ENCODE results near the gene PCDHB5. TPM values are rescaled to one million over a fixed set of nuclear protein-coding genes. Genes with fewer than 3 reads are reported as not detected.
"Not testable (repeated sequence)": the region's sequence is repeated elsewhere in the genome, so short reads cannot be mapped to it uniquely, and the experiment has no call there.

The PCDHB5 gene
- under 1 TPM; 0.31 to 0.56 TPM for total RNA-seq
- long read RNA-seq = 0 reads

DNA sequence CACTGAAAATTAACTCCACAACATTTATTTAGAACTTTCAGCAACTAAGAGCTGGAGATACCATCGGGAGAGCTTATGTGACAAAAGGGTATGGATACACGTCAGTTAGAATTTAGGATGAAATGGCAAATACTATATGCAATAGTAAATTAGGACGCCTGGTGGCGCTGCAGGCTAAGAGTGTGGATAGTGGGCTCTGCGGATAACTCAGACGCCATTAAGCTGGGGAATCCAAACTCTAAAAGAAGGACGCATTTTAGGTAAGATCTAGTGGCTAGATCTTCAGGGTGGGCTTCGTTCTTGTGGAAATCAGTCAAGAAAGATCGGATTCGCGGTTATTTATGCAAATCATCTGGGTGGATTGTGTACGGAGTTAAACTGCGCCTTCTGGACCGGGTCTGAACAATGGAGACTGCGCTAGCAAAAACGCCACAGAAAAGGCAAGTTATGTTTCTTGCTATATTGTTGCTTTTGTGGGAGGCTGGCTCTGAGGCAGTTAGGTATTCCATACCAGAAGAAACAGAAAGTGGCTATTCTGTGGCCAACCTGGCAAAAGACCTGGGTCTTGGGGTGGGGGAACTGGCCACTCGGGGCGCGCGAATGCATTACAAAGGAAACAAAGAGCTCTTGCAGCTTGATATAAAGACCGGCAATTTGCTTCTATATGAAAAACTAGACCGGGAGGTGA is at the start of gene PCDHB5:
PCDHB5 (plus strand) TSS at position 177 of the 688 bp plus-strand sequence; CDS start at position 406, 229 bp downstream.
- ATAC-seq = no peak
- intact Hi-C loops (cut with DNase I, micrococcal nuclease) = no loop called here
- DNase-seq = no peak

DNA sequence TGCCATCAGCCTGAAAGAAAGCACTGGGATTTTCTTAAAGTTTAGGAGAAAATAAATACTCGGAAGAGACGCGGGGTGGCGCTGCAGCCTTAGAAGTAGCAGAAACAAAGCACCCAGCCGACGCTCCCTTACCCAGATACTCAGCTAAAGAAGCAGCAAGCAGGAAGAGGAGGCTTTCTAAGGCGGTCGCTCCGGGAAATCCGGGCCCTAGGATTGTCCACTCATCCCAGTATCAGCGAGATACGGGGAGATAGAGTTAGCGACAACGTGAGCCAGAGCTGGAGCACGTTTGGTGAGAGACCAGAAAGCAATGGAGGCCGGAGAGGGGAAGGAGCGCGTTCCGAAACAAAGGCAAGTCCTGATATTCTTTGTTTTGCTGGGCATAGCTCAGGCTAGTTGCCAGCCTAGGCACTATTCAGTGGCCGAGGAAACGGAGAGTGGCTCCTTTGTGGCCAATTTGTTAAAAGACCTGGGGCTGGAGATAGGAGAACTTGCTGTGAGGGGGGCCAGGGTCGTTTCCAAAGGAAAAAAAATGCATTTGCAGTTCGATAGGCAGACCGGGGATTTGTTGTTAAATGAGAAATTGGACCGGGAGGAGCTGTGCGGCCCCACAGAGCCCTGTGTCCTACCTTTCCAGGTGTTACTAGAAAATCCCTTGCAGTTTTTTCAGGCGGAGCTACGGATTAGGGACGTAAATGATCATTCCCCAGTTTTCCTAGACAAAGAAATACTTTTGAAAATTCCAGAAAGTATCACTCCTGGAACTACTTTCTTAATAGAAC is 40.3 kb upstream of the PCDHB5 start, which contains the start of gene PCDHB2:
PCDHB2 (plus strand) TSS at position 135 of the 782 bp plus-strand sequence; CDS start at position 311, 176 bp downstream.
- intact Hi-C loops (cut with DNase I, micrococcal nuclease) = no loop called here
- ATAC-seq (no peak), DNase-seq (peak in 1 of 2 donors; percentile 13)

DNA sequence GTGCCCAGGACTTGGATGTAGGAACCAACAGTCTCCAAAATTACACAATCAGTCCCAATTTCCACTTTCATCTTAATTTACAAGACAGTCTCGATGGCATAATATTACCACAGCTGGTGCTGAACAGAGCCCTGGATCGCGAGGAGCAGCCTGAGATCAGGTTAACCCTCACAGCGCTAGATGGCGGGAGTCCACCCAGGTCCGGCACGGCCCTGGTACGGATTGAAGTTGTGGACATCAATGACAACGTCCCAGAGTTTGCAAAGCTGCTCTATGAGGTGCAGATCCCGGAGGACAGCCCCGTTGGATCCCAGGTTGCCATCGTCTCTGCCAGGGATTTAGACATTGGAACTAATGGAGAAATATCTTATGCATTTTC is 39.8 kb upstream of the PCDHB5 start:
- intact Hi-C loops (cut with DNase I, micrococcal nuclease) = no loop called here
- DNase-seq (no peak), ATAC-seq (no peak)

DNA sequence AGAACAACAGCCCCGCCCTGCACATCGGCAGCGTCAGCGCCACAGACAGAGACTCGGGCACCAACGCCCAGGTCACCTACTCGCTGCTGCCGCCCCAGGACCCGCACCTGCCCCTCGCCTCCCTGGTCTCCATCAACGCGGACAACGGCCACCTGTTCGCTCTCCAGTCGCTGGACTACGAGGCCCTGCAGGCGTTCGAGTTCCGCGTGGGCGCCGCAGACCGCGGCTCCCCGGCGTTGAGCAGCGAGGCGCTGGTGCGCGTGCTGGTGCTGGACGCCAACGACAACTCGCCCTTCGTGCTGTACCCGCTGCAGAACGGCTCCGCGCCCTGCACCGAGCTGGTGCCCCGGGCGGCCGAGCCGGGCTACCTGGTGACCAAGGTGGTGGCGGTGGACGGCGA is 38.8 kb upstream of the PCDHB5 start:
- intact Hi-C loops (cut with DNase I, micrococcal nuclease); ATAC-seq; DNase-seq: not testable (repeated sequence)

DNA sequence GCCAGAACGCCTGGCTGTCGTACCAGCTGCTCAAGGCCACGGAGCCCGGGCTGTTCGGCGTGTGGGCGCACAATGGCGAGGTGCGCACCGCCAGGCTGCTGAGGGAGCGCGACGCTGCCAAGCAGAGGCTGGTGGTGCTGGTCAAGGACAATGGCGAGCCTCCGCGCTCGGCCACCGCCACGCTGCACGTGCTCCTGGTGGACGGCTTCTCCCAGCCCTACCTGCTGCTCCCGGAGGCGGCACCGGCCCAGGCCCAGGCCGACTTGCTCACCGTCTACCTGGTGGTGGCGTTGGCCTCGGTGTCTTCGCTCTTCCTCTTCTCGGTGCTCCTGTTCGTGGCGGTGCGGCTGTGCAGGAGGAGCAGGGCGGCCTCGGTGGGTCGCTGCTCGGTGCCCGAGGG is 38.4 kb upstream of the PCDHB5 start:
- ATAC-seq; DNase-seq; intact Hi-C loops (cut with DNase I, micrococcal nuclease): not testable (repeated sequence)

DNA sequence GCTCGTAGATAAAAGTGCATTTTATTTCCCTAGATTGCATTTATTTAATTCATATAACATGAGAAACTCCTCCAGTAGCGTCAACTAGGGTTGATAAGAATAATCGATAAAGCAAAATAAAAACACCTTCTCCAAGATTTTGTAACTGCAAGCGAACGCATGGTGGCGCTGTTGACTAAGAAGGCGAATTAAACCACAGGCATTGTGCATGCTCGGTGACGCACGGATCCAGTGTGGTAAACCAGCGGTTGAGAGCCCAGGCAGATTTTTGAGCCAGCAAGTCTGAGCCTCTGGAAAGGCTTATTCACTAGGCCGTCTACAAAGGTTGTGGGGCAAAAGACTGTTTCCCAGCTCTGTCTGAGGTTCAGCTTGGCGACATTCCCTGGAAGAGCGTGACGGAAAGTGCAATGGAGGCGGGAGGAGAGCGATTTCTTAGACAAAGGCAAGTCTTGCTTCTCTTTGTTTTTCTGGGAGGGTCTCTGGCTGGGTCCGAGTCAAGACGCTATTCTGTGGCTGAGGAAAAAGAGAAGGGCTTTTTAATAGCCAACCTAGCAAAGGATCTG is 34.7 kb upstream of the PCDHB5 start, which contains the start of gene PCDHB3:
PCDHB3 (plus strand) TSS at position 231 of the 563 bp plus-strand sequence; CDS start at position 408, 177 bp downstream.
- DNase-seq (no peak), ATAC-seq (no peak)
- intact Hi-C loops (cut with DNase I, micrococcal nuclease) = no loop called here

DNA sequence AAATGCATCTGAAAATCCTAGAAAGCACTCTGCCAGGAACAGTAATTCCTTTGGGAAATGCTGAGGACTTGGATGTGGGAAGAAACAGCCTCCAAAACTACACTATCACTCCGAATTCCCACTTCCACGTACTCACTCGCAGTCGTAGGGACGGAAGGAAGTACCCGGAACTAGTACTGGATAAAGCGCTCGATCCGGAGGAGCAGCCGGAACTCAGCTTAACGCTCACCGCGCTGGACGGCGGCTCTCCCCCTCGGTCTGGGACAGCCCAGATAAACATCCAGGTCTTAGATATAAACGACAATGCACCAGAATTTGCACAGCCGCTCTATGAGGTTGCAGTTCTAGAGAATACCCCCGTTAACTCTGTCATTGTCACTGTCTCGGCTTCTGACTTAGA is 33.9 kb upstream of the PCDHB5 start:
- no peak for ATAC-seq
- intact Hi-C loops (cut with DNase I, micrococcal nuclease) = no loop called here
- DNase-seq = no peak

DNA sequence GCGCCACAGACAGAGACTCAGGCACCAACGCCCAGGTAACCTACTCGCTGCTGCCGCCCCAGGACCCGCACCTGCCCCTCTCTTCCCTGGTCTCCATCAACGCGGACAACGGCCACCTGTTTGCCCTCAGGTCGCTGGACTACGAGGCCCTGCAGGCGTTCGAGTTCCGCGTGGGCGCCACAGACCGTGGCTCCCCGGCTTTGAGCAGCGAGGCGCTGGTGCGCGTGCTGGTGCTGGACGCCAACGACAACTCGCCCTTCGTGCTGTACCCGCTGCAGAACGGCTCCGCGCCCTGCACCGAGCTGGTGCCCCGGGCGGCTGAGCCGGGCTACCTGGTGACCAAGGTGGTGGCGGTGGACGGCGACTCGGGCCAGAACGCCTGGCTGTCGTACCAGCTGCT is 32.9 kb upstream of the PCDHB5 start:
- ATAC-seq; intact Hi-C loops (cut with DNase I, micrococcal nuclease); DNase-seq: not testable (repeated sequence)

DNA sequence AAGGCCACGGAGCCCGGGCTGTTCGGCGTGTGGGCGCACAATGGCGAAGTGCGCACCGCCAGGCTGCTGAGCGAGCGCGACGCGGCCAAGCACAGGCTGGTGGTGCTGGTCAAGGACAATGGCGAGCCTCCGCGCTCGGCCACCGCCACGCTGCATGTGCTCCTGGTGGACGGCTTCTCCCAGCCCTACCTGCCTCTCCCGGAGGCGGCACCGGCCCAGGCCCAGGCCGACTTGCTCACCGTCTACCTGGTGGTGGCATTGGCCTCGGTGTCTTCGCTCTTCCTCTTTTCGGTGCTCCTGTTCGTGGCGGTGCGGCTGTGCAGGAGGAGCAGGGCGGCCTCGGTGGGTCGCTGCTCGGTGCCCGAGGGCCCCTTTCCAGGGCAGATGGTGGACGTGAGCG is 32.5 kb upstream of the PCDHB5 start:
- intact Hi-C loops (cut with DNase I, micrococcal nuclease); DNase-seq: not testable (repeated sequence)

DNA sequence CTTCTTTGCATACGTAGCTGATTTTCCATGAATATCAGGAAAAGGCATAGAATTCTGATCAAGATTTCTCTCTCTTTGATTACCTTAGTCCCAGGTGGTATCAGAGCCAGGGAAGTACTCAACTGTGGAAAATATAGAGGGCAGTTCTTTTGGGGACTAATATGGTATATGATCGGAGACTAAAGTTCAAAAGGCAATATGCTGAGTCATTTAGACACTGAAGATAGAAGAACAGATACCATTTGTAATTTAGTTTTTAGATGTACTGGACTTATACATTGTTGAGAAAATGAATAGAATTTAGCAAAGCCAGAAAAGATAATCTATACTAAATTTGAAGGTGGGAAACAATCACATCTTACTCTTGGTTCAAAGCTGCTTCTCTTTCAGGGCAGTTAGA is 29.7 kb upstream of the PCDHB5 start:
- DNase-seq (no peak), ATAC-seq (no peak)
- intact Hi-C loops (cut with DNase I, micrococcal nuclease) = no loop called here

More for the DNA sequence above, 32.5 kb upstream of the PCDHB5 start:
- ATAC-seq = not testable (repeated sequence)

DNA sequence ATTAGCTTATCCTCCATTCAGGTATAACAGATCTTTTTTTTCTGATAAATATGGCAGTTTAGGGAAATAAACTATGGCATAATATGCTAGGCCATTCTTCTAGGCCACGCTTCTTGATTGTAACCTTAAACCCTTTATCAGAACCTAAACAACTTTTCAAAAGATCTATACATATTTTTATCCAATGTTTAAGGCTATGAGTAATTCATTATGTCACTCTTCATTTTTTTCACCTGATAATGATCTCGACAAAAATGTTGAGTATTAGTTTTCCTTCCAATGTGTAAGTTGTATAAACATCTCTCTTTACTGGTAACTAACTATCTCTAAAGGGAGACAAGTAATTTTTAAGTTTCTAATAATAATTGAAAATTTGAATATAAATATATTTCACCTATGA is 15.8 kb upstream of the PCDHB5 start:
- DNase-seq = no peak
- ATAC-seq = no peak
- intact Hi-C loops (cut with DNase I, micrococcal nuclease) = no loop called here

DNA sequence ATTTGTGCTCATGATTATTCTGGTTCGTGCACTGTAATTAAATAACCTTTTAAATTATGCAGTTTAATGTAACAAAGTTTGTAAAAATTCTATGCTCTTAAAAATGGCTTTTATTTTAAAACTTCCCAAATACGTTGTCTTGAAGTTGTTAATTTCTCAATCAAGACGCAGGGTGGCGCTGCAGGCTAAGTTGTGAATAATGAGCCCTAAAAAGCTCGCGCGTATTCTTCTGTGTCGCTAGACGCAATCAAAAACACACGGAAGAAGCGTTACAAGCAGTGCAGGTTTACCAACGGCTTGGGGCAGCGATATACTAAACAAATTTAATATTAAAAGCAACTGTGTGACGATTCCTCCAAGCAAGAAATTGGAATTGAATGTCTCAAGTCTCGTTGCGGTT is 13.4 kb upstream of the PCDHB5 start, which contains the start of gene PCDHB4:
PCDHB4 (plus strand) TSS at position 256 of the 400 bp plus-strand sequence. CDS start 181 bp downstream, outside the sequence.
- DNase-seq (no peak), ATAC-seq (no peak)
- intact Hi-C loops (cut with DNase I, micrococcal nuclease) = no loop called here

DNA sequence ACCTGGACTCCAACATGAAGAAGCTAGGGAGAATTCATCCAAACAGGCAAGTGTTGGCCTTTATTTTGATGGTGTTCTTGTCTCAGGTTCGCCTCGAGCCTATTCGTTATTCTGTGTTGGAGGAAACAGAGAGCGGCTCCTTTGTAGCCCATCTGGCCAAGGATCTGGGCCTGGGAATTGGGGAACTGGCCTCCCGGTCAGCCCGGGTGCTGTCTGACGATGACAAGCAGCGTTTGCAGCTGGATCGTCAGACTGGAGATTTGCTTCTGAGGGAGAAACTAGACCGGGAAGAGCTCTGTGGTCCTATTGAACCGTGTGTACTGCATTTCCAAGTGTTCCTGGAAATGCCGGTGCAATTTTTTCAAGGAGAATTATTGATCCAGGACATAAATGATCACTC is 13.0 kb upstream of the PCDHB5 start:
- intact Hi-C loops (cut with DNase I, micrococcal nuclease) = no loop called here
- ATAC-seq (no peak), DNase-seq (no peak)

DNA sequence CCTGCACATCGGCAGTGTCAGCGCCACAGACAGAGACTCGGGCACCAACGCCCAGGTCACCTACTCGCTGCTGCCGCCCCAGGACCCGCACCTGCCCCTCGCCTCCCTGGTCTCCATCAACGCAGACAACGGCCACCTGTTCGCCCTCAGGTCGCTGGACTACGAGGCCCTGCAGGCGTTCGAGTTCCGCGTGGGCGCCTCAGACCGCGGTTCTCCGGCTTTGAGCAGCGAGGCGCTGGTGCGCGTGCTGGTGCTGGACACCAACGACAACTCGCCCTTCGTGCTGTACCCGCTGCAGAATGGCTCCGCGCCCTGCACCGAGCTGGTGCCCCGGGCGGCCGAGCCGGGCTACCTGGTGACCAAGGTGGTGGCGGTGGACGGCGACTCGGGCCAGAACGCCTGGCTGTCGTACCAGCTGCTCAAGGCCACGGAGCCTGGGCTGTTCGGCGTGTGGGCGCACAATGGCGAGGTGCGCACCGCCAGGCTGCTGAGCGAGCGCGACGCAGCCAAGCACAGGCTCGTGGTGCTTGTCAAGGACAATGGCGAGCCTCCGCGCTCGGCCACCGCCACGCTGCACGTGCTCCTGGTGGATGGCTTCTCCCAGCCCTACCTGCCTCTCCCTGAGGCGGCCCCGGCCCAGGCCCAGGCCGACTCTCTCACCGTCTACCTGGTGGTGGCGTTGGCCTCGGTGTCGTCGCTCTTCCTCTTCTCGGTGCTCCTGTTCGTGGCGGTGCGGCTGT is 11.4 kb upstream of the PCDHB5 start:
- intact Hi-C loops (cut with DNase I, micrococcal nuclease); DNase-seq; ATAC-seq: not testable (repeated sequence)

DNA sequence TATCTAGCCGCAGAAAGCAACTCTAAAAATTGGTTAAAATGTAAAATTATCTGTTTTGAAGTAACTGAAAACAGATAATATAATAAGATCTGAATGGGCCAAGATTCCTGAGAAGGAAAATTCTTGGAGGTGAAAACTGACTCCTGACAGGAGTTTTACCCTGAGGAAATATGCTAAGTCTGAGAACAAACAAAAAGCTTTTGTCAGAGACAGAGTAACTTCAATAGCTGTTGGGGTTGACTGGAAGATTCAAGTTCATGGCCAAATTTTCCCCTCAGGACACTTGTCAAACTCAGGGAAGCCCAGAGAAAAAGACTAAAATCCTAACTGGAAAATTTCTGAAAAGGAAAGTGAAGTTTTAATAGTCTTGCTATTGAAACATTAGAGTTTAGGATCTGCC is 7.7 kb upstream of the PCDHB5 start:
- no peak for ATAC-seq
- no peak for DNase-seq
- intact Hi-C loops (cut with DNase I, micrococcal nuclease) = no loop called here

DNA sequence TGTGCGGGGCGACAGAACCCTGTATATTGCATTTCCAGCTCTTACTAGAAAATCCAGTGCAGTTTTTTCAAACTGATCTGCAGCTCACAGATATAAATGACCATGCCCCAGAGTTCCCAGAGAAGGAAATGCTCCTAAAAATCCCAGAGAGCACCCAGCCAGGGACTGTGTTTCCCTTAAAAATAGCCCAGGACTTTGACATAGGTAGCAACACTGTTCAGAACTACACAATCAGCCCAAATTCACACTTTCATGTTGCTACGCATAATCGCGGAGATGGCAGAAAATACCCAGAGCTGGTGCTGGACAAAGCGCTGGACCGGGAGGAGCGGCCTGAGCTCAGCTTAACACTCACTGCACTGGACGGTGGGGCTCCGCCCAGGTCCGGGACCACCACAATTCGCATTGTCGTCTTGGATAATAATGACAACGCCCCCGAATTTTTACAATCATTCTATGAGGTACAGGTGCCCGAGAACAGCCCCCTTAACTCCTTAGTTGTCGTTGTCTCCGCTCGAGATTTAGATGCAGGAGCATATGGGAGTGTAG is 786 bp downstream of the PCDHB5 start:
- DNase-seq (no peak), ATAC-seq (no peak)
- intact Hi-C loops (cut with DNase I, micrococcal nuclease) = no loop called here

DNA sequence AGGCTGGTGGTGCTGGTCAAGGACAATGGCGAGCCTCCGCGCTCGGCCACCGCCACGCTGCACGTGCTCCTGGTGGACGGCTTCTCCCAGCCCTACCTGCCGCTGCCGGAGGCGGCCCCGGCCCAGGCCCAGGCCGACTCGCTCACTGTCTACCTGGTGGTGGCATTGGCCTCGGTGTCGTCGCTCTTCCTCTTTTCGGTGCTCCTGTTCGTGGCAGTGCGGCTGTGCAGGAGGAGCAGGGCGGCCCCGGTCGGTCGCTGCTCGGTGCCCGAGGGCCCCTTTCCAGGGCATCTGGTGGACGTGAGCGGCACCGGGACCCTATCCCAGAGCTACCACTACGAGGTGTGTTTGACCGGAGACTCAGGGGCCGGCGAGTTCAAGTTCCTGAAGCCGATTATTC is 2.3 kb downstream of the PCDHB5 start:
- intact Hi-C loops (cut with DNase I, micrococcal nuclease); ATAC-seq; DNase-seq: not testable (repeated sequence)

DNA sequence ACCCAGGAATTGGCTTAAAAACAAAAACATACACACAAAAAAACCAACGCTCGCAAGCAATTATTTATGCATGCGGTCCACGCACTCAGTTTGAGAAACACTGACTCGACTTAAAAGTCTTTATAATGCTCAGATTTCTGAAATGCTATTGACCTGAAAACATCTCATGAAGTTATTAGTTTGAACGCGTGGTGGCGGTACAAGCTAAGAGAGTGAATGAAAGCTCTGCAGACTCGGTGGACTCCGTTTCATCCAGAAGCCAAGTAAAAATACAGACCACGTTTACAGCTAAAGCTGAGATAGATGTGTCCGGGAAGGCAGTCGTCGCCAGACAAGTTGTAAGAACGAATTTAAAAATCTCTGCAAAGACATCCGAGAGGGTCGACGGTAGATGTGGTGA is 14.8 kb downstream of the PCDHB5 start, which contains the start of gene PCDHB6:
PCDHB6 (plus strand) TSS at position 246 of the 400 bp plus-strand sequence. CDS start 201 bp downstream, outside the sequence.
- intact Hi-C loops (cut with DNase I, micrococcal nuclease) = no loop called here
- DNase-seq = no peak
- ATAC-seq = no peak
